ENCODE results near the gene PADI2.
A peak's percentile ranks its signal among the peaks of the same experiment; 100 is the strongest.

Gene PADI2

DNA sequence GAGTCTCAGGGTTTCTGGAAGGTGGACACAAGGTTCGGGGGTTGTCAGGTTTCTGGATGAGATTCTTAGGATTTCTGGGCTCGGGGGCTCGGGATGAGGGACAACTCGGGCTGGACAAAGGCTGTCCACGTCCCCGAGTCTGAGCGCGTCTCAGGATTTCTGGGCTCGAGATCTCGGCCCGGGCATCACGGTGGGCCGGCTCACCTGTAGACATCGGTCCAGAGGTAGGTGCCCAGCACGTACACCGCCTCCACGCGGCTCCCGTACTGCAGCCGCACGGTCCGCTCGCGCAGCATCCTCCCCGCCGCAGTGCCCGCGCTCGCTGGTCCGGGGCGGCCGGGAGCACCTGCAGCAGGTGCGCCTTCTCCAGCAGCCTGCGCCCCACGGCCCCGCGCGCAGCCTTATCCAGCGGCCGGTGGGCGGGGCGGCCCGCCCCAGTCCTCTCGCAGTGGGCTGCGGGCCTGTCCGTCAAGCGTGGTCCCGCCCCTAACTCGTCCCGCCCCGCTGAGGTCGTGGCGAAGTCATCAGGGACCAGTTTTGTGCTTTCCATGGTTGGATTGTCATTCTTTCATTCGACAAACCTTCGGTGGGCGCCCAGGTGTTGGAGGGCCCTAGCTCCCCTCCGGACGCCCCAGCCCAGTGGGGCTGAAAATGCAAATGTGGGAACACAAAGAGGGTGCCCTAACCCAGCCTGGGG lies at the start of gene PADI2:
Gene PADI2, minus strand, starts transcription at position 376 of the 697 bp plus-strand sequence. Its CDS starts 80 bp downstream, at position 296.
- DNase-seq = peak; percentile 87

DNA sequence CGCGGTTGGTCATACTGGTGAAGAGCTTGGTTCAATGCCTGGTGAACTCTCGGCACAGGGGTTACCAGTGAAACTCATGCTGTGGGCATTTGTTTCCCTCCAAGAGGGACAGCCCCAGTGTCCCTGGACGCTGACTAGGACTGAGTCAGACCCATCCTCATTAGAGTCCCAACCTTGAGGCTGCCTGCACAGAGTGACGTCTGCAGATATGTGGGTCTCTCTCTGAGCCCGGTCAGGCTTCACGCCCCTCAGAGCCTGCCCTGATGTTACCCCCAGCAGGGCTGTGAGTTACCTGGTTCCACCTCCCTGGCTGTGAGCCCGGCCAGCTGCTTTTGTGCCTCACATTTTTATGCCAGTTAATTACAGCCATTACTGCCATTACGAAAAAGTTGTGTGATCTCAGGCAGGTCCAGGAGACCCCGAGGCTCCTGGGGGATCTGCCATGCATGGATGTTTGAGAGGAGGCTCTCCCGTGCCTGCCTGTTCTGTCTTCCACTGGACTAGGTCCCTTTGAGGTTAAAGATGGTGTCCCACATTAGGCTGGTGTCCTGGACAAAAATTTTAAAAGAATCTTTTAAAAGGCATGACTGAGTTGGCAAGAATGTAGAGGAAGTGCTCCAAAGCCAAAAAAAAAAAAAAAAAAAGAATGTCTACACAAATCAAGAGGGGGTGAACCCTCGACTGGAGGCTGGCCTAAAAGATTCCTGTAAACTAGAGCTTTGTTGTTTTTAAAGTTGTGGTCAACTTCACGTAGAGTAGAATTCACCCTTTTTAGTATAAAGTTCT lies 49.0 kb upstream of the PADI2 start:
- DNase-seq = no peak

DNA sequence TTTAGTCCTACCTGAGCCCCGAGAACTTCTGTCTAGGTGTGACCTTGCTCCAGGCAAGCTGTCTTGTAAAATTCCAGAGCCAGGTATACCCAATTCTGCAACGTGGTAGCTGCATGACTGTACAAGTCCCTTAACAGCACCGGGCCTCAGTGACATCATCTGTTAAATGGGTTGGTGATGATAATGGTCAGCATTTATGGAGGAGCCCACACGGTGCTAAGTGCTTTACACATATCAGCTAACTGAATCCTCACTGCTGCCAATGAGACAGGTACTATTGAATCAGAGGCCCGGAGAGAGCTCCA lies 48.5 kb upstream of the PADI2 start:
- no peak for DNase-seq

DNA sequence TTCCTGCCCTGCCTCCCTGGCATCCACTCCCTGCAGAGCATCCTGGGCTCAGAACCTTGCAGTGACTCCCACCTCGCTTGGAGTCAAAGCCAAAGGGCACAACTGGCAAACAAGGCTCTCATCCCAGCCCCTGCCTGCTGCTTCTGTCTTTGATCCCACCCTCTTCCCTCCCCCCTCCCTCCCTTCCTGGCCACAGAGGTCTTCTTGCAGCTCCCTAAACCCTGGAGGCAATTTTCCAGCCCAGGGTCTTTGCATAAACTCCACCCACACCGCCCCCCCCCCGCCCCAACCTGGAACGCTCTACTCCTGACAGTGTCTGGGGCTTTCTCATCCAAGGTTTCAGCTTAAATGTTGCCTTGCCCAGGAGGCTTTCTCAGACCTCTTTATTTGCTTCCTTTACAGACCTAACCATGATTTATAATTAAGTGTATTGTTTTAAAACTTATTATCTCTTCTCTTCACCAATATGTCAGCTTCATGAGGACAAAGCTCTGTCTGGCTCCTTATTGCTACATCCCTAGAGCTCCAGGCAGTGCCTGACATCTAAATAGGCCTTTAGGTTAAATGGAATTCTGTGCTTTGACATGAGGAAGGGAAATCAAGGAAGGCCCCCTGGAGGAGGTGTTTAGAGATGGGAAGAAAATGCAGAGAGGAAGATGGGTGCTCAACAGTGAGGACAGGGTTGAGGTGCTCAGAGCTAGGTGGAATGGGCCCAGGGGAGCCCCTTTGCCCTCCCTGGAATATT lies 48.0 kb upstream of the PADI2 start:
- DNase-seq = no peak

DNA sequence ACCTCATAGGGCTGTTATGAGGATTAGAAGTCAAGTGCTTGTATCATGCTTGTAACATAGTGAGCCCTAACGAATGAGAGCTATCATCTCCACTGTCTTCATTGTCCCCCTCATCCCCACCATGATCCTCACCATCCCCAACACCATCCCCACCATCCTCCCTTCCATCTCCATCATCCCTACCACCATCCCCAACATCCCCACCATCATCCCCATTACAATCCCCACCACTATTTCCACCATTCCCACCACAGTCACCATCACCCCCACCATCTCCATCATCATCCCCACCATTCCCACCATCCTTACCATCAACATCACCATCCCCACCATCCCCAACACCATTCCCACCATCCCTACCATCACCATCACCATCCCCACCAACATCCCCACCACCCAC lies 46.6 kb upstream of the PADI2 start:
- DNase-seq = no peak

DNA sequence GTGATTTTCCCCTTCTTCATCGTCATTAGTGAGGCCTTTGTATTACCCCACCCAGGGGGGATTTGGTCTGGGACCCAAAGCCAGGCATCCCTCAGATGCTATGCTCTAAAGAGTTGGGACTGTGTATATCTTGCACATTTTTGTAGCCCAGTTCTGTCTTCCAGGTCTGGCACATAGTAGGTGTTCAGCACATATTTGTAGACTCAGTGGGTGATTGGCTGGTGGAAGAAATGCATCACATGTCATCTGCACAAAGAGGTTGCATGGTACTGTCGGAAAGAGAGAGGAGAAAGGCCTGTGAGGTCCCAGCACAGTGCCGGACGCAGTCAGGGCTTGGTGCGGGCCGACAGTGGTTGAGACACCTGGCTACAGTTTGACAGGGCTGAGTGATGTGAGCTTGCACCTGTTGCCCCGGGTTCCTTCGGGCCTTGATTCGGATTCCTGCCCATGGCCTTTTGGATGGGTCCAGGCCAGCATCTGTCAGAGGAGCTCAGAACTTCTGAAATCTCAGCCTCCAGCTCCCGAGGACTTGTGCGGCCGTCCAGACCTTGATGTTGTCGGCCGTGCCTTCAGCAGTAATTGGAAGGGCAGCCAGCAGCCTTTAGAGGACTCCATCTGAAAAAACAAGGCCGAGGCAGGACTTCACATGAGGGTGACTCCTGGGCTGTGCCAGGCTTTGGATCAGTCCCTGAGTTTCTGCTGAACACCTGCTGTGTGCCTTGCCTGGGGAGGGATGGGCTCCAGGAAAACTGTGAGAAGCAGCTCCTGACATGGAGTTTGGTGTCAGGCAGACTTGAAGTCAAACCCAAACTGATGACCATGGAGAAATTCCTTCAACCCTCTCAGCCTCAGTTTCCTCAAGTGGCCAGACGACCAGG lies 44.8 kb upstream of the PADI2 start:
- no peak for DNase-seq

DNA sequence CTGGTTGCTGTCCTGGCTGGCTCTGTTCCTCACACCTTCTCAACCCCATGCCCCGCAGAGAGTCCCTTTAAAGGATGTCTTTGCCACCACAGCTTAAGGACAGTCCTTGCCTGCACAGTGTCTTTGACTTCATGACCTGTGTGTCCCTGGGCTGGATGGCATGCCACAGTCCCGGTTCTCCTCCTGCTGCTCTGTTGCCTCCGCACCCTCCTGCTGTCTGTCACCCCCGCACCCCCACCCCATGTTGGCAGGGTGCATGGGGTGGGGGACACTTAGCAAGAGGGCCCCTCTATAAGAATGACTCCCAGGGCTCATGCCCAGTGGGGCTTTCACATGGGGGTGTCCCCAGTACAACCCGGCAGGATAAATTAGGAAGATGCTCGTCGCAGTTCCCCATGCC lies 44.1 kb upstream of the PADI2 start:
- DNase-seq = no peak

DNA sequence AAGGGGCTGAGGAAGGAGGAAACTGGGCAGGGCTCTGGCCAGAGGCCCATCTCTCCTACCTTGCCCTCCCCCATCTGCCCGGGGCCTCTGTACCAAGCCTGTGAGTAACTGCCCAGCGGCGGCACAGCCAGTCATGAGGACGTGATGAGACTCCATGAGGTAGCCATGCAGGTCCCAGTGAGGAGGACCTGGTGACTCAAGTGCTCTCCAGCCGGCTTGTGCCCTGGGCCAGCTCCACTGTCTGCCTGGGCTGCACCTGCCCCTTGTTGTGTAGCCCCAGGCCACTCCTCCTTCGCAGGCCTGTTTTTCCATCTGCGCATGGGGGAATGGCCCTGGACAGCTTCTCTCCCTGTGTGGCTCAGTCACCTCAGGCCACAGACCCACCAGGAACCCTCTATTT lies 43.7 kb upstream of the PADI2 start:
- DNase-seq = no peak

DNA sequence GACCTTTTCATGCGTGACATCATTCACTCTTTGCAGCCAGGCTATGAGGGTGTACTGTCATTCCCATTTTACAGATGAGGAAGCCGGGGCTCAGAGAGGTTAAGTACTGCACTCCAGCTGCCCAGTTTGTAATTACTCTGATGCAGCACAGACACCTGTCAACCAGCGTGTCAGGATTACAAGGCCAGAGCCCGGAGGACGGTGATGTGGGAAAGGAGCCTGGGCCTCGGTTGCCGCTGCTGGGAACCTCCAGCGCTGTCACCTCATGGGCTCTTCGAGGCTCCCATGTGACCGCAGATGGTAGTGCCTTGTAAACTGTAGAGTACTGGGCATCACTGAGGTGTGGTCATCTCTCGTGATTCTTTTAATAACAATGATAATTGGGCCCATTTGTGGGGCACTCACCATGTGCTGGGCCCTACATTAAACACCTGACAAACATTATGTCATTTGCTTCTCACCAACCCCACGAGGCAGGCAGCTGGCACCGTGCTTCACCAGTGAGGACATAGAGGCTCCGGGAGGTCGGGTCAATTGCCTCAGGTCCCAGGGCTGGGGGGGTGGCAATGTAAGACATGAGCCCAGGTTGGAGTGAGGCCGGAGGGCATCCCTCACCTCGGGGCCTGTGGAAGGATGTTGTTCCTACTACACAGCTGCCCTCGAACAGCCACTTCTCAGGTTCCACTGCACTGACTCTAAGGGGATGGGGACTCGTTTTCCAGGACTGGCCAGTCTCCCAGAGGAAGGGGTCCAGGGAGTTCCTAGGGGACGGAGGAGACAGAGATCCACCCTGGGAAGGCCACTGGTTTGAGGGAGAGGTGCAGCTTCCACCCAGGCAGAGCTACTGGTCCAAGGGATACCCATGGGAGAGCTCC lies 42.9 kb upstream of the PADI2 start:
- DNase-seq = no peak

DNA sequence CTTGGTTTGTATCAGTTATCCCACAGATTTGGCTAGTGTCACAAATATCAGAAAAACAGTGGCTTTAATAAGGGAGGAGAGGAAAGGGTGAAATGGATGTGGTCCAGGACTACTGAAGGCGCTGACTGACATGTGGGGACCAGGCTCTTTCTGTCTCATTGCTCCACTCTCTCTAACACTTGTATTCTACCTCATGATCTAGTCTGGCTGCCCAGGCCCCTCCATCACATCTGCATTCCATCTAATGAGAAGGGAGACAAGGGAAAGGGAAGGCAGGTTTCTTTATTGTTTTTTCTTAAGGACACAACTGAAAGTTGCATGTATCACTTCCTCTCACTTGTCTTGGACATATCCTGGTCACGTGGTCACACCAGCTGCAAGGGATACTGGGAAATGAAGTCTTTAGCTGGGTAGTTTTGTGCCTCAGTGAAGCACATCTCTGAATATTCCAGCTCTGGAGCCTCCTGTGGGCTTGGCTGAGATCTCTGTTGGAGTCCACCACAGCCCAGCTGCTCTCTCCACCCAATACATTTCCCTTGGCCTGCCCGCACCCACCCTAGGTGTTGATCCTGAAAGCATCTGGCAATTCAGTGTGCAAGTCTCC lies 42.0 kb upstream of the PADI2 start:
- DNase-seq = no peak

DNA sequence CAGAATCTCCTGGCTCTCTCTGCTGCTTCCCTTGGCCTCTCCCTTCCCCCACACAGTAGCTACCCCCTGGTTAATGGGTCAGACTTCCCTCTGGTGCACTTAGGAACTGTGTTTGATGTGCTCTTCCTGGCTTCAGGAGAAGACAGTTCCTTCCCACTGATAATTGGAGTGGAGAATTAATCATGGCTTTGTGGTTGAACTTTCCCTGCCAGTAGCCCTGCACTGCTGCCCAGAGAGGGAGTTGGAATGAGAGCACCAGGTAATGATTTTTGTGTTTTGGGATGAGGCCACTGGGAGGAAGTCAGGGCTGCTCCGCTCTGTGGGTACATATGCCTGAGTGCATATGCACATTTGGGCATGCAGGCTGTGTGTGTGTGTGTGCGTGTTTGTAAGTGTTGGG lies 39.7 kb upstream of the PADI2 start:
- DNase-seq = no peak

DNA sequence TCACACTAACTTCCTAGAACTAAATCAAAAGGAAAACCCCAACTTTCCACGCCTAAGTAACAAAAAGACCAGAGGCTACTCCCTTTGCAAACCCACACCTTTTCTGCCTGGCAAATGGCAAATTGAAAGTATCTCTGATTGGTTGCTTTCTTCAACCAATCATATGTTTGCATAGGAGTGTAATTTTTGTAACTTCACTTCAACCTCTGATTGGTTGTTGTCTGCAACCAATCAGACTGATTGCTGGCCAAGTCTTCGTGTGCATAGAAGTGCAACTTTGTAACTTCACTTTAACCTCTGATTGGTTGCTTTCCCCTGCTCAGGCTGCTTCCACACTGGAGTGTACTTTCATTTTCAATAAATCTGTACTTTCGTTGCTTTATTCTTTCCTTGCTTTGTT lies 36.9 kb upstream of the PADI2 start:
- no peak for DNase-seq

DNA sequence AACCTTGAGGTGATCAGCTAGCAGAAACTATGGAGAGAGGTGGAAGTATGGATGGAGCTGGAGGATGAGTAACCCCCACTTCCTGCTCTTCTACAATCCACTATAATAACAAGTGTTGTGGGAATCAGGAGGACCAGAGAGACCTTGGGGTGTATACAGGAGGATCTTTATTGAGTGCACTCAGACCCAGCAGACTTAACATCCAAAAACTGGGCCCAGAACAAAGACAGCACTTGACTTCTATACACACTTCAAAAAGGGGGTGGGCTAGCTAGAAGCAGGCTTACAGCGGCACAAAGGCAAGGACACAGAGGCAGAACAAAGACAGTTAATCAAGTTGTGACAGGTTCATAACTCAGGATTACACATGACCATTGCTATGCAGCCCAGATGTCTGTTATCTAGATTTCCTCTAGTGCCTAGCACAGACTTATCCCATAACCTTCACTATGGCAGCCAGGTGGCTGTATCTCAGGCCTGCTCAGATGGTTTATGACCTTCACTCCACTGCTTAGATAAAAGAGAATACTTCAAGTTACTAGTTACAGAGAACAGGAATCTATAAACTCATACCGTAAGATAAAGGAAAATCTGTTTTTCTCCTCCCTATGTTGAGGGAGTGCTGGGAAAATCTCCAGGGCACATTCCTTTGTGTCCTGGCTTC lies 36.1 kb upstream of the PADI2 start:
- no peak for DNase-seq

DNA sequence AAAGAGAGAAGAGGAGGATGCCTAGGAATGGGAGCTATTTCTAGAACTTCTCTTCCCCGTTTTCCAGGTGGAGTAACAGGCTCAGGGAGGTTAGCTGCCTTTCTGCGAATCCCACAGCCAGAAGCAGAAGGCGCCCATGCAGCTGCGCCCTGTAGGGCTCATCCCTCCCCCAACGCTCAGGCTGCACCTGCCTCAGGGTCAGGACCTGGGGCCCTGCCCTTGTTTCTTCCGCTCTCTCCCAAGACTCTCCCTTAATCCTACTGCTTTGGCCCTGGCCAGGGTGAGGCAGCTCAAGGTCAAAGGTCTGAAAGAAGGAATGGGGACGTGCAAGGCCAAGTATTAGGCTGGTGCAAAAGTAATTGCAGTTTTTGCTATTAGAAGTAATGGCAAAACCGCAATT lies 30.5 kb upstream of the PADI2 start:
- no peak for DNase-seq

DNA sequence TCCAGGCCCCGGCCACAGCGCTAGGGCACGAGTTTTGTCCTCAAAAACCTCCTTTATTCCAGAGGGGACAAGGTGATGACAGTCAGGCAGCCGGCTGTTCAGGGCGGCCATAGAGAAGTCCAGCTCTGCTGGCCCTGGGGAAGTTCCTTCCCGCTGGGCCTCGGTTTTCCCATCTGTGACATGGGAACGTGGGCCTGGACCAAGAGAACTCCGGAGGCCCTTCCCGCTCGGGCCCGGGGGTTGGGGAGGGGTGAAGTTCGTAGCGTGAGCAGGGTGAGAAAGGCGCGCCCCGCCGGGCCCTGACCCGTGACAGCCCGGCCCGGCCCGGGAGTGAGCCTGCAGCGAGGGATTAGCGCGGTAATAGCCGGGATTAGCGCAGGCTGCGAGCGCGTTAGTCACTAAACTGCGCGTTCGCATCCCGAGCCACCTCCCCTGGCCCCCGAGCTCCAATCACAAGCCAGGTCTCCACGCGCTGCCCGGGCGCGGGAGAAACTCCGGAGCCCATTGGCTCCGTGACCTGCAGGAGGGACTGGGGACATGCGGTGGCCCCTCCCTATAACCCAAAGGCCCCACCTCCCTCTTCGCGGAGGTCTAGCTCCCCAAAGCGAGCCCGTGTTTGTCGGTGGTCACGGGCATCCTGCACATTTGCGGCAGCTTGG lies 29.8 kb upstream of the PADI2 start:
- no peak for DNase-seq

DNA sequence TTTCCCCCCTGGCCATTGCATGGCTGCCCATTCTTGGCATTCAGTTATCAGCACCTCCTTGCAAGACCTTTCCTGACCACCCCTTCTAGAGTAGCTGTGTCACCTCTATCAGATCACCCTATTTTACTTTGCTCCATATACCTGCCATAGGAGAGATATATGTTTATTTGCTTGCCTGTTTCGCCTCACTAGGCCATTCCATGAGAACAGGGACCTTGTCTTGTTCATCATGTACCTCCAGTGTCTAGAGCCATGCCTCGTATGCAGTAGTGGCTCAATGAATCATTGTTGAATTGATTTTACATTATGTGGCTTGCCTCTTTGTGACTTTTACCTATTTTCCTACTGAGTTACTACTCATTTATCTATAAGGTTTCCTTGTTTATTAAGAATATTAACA lies 26.4 kb upstream of the PADI2 start:
- DNase-seq = no peak

DNA sequence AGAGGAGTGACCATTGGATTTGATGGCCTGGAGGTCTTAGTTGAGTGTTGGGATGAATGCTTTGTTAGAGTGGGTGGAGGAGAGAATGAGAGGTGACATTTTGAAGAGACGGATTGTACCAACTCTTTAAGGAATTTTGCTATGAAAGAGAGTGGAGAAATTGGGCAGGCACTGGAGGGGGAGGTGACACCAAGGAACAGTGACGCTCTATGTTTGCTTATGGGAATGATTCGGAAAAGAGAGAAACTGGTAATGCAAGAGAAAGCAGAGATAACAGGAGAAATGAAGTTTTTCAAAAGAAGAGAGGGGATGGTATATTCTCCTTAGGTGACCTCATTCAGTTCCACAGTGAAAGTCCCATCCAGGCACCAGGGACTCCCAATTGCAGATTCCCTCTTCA lies 24.5 kb upstream of the PADI2 start:
- DNase-seq = no peak

DNA sequence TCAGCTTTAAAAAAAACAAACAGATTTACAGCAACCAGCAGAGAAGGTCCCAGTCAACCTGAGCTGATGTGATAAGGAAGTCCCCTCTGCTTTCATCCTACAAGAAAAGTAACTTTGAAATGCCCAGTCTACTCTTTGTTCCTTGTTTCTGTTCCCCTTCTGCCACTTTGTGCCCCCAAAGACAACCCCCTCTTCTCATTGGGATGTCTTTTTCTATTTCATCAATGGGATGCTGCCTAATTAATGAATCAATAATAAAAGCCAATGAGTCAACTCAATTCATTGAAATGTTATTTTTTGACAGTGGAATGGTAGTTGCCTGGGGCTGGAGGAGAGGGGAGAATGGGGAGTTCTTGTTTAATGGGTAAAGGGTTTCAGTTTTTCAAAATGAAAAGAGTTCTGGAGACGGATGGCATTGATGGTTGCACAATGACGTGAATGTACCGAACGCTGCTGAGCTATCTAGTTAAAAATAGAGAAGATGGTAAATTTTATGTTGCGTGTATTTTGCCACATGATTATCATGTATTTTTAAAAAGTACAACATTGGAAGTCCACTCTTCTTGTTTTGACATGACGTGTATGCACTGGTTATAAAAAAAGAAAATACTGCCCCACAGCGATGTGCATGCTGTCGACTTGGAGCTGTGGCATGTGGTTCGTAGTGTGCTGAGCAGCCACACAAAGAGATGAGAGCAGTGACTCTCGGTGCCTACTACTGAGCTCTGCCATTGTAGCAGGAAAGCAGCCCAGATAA lies 22.4 kb upstream of the PADI2 start:
- no peak for DNase-seq

DNA sequence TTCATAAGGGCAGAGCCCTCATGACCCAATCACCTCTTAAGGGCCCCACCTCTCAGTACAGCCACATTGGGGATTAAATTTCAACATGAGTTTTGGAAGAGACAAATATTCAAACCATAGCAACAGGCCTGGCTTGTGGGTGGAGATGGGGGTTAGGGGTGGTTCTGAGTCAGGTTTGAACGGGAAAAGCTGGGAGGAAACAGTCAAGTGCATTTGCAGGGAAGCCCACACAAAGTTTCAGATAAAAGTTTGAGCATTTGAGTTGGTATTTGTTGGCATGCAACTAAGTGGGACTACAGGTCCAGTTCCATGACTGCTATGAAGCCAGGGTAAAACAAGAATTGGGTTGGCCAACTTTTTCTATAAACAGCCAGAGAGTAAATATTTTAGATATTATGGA lies 21.0 kb upstream of the PADI2 start:
- no peak for DNase-seq

DNA sequence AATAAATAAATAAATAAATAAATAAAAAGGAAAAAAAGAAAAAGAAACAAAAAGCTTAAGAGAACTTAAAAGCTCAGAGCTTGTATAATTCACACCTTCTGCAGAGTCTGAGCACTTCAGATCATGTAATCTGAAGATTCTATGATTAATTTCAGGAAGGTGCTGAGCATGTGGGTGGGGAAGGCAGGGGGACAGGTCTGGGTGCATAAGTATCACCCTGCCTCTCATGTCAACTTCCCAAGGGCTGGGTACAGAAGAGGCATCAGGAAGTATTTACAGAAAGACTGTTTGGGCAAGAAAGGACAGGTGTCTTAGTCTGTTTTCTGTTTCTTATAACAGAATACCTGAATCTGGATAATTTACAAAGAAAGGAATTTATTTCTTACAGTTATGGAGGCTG lies 20.4 kb upstream of the PADI2 start:
- no peak for DNase-seq

Measured in NCI-H2171 (cell line).